ENCODE data around the gene ZBTB18.

DNA sequence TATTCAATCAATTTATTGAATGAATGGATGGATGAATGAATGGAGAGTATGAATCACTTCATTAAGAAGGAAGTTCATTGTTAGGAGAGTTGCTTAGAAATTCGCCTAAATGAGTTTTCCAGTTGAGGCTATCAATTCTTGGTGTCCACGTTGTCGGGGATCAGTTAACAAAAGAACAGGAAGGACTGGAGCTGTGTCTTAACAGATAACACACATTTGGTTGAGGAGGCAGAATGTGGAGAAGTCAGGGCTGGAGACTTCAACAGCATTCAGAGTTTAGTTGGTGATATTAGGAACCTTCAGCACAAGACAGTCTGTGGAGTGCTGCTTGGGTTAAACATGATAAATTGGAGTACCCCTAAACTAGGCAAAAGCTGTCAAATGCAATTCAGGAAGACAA lies 33.7 kb downstream of the ZBTB18 start:
- TF ChIP-seq, protein P1, sequence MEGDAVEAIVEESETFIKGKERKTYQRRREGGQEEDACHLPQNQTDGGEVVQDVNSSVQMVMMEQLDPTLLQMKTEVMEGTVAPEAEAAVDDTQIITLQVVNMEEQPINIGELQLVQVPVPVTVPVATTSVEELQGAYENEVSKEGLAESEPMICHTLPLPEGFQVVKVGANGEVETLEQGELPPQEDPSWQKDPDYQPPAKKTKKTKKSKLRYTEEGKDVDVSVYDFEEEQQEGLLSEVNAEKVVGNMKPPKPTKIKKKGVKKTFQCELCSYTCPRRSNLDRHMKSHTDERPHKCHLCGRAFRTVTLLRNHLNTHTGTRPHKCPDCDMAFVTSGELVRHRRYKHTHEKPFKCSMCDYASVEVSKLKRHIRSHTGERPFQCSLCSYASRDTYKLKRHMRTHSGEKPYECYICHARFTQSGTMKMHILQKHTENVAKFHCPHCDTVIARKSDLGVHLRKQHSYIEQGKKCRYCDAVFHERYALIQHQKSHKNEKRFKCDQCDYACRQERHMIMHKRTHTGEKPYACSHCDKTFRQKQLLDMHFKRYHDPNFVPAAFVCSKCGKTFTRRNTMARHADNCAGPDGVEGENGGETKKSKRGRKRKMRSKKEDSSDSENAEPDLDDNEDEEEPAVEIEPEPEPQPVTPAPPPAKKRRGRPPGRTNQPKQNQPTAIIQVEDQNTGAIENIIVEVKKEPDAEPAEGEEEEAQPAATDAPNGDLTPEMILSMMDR (IDR thresholded peaks at IDR 0.05; ENCODE audit: low read length), result no peak
- no peak for TF ChIP-seq EZH2 (IDR thresholded peaks at IDR 0.05; ENCODE audit: borderline replicate concordance, low read length)

Measured in OCI-LY1 (cell line).